DOHH2 (cell line): Measurements from ENCODE around the gene ARF1.

ENCODE experiments used
- EZH2phosphoT487 ChIP-seq: fragments of 200-600 bp; sonication (generic); IDR thresholded peaks from 2 replicates; pipeline ENCODE4 v1.6.1; 2017; ENCODE audit warnings: borderline replicate concordance, mild to moderate bottlenecking, antibody characterized with exemption, low read length, moderate library complexity, mixed read lengths
- TF ChIP-seq, protein P1 (sequence below): fragments of 200-600 bp; sonication (generic); IDR thresholded peaks from one replicate; pipeline ENCODE4 v1.5.1; 2014; ENCODE audit warnings: antibody characterized with exemption, mild to moderate bottlenecking, low read depth, low read length; ENCODE audit not compliant: poor library complexity, severe bottlenecking

DNA sequence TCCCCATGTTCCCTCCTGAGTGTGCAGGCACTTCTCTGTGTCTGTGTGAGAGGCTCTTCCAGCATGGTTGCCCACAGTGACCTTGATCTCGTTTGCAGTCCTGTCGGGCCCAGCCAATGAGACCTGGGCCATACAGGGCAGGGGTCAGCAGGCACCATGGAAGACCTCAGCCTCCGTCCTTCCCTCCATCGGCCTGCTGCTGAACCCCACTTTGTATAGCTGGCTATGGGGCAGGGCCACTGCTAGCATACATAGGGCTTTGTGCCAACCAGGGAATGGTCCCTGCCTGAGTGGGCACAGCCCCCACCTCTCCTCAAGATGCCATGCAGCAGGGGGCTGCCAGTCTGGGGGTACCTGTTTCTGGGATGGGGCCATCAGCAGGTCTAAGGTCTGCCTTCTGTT is 16.8 kb downstream of the ARF1 start:
- TF ChIP-seq, protein P1, sequence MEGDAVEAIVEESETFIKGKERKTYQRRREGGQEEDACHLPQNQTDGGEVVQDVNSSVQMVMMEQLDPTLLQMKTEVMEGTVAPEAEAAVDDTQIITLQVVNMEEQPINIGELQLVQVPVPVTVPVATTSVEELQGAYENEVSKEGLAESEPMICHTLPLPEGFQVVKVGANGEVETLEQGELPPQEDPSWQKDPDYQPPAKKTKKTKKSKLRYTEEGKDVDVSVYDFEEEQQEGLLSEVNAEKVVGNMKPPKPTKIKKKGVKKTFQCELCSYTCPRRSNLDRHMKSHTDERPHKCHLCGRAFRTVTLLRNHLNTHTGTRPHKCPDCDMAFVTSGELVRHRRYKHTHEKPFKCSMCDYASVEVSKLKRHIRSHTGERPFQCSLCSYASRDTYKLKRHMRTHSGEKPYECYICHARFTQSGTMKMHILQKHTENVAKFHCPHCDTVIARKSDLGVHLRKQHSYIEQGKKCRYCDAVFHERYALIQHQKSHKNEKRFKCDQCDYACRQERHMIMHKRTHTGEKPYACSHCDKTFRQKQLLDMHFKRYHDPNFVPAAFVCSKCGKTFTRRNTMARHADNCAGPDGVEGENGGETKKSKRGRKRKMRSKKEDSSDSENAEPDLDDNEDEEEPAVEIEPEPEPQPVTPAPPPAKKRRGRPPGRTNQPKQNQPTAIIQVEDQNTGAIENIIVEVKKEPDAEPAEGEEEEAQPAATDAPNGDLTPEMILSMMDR = no peak
- no peak for TF ChIP-seq EZH2phosphoT487
